HG02588 (cell line): Measurements from ENCODE around the gene NOL12.

Source experiments
- ATAC-seq: cut with Tn5 transposase; IDR thresholded peaks from one replicate; pipeline ENCODE4 v1.9.1; 2021; ENCODE audit warnings: mild to moderate bottlenecking, moderate library complexity; ENCODE audit not compliant: unreplicated experiment

Gene NOL12

GRCh38 chr22:37741312-37741795 lies 55.2 kb downstream of the NOL12 start:
- no peak for ATAC-seq

GRCh38 chr22:37742376-37743171 lies 56.4 kb downstream of the NOL12 start:
- no peak for ATAC-seq
